ENCODE measurements around the gene THG1L.

DNA sequence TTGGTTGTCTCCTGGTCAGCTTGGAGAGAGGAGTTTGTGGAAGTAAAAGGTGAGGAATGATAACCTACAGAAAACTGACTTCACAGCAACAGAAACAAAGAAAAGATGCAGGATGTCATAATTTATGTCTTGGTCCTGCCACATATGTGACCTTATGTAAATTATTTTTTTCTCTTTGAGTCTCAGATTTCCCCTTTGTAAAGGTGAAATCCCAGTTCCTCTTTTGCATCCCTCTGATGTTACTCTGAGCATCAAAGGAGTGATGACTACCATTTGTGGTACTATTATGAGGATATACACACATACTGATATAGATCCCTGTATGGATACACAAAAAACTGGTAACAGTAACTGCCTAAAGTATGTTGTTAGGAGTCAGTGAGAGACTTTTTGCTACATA is 1.4 kb upstream of the THG1L start:
- TF ChIP-seq POLR2AphosphoS5 (IDR thresholded peaks at IDR 0.05) (no peak), POLR2A (IDR thresholded peaks at IDR 0.05) (no peak)
- TF ChIP-seq, protein P1, sequence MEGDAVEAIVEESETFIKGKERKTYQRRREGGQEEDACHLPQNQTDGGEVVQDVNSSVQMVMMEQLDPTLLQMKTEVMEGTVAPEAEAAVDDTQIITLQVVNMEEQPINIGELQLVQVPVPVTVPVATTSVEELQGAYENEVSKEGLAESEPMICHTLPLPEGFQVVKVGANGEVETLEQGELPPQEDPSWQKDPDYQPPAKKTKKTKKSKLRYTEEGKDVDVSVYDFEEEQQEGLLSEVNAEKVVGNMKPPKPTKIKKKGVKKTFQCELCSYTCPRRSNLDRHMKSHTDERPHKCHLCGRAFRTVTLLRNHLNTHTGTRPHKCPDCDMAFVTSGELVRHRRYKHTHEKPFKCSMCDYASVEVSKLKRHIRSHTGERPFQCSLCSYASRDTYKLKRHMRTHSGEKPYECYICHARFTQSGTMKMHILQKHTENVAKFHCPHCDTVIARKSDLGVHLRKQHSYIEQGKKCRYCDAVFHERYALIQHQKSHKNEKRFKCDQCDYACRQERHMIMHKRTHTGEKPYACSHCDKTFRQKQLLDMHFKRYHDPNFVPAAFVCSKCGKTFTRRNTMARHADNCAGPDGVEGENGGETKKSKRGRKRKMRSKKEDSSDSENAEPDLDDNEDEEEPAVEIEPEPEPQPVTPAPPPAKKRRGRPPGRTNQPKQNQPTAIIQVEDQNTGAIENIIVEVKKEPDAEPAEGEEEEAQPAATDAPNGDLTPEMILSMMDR (IDR thresholded peaks at IDR 0.05) = no peak
